GM10266 (cell line): ENCODE results near the gene CCDC121.
A peak's percentile ranks its signal among the peaks of the same experiment; 100 is the strongest.

Experiments
- DNase-seq: peaks from one replicate; pipeline ENCODE4 v3.0.0; 2012; ENCODE audit errors: extremely low spot score
- TF ChIP-seq, protein P1 (sequence below): IDR thresholded peaks from 2 replicates; pipeline ENCODE4 v1.5.1; 2012; ENCODE audit warnings: mild to moderate bottlenecking, low read depth; ENCODE audit not compliant: control insufficient read depth, insufficient read depth; ENCODE audit errors: missing control alignments

Gene CCDC121, protein sequence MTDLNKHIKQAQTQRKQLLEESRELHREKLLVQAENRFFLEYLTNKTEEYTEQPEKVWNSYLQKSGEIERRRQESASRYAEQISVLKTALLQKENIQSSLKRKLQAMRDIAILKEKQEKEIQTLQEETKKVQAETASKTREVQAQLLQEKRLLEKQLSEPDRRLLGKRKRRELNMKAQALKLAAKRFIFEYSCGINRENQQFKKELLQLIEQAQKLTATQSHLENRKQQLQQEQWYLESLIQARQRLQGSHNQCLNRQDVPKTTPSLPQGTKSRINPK

DNA sequence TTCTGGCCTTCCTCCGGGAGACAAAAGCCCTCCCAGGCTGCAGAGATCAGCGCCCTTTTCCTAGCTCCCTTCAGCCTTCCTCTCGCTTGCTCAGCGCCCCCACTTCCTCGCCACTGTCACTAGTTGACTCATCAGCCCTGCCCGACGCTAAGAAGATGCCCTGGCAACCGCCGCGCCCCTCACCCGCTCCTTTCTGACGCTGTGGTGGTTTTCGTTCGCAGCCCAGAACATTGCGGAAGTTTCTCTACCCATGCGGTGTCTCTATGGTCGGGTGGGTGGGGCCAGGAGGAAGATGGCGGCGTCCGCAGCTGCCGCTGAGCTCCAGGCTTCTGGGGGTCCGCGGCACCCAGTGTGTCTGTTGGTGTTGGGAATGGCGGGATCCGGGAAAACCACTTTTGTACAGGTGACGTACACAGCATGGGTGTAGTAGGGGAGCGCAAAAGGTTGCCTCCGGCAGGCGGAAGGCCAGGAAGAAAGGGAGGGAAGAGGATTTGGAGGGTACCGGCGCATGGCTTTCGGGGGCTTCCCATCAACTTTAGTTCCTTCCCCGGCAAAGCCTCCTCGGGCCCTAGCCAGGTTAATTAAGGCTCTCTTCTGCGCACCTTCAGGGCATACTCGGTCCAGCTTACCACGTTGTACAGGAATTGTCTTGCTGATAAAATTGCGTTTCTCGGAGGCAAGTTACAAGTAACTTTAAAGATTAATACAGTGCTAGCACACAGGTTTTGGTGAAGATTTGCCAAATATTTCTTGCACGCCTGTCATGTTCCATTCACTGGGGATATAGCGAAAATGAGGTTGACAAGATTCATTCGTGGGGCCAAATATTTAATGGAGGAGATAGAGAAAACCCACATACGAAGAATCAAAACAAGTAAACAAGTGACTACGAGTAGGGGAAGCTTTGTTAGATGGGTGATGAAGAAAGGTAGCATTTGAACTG is at the start of gene CCDC121, which contains the start of gene GPN1:
CCDC121 (minus strand) TSS at position 246 of the 943 bp plus-strand sequence. CDS start 1,213 bp downstream, outside the sequence.
GPN1 (plus strand) TSS at position 284 of the 943 bp plus-strand sequence; CDS start at position 293, 9 bp downstream.
- peak; percentile 85 for DNase-seq
- TF ChIP-seq, protein P1, sequence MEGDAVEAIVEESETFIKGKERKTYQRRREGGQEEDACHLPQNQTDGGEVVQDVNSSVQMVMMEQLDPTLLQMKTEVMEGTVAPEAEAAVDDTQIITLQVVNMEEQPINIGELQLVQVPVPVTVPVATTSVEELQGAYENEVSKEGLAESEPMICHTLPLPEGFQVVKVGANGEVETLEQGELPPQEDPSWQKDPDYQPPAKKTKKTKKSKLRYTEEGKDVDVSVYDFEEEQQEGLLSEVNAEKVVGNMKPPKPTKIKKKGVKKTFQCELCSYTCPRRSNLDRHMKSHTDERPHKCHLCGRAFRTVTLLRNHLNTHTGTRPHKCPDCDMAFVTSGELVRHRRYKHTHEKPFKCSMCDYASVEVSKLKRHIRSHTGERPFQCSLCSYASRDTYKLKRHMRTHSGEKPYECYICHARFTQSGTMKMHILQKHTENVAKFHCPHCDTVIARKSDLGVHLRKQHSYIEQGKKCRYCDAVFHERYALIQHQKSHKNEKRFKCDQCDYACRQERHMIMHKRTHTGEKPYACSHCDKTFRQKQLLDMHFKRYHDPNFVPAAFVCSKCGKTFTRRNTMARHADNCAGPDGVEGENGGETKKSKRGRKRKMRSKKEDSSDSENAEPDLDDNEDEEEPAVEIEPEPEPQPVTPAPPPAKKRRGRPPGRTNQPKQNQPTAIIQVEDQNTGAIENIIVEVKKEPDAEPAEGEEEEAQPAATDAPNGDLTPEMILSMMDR: no peak

DNA sequence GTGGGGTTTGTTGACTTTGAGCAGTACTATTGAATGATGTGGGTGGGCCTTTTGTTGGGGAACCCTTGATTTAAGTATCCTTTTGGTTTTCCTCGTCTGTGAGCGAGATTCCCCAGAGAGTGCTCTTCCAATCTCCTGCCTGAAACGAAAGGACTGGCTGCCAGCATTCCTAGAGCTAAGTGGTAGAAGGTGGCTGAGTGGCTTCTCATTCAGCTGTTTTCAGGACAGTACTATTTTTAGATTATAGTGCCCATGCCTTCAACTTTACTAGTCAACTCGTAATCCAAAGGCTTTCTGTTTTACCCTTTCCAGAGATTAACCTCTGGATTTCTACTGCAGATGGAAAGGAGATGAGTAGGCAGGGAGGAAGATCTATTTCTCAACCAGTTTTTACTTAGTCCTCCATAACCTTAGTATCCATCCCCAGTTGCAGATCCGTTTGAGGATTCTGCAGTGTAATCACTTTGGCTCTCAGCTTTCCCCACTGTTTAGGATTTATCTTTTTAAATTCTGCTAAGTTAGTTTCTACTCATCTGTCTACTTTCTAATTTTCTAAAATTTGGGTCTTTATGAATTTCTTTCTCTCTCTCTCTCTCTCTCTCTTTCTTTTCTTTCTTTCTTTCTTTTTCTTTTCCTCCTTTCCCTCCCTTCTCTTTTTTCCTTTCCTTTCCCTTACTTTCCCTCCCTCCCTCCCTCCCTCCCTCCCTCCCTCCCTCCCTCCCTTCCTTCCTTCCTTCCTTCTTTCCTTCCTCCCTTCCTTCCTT is 44.1 kb upstream of the CCDC121 start:
- no peak for DNase-seq
- TF ChIP-seq, protein P1: no peak

DNA sequence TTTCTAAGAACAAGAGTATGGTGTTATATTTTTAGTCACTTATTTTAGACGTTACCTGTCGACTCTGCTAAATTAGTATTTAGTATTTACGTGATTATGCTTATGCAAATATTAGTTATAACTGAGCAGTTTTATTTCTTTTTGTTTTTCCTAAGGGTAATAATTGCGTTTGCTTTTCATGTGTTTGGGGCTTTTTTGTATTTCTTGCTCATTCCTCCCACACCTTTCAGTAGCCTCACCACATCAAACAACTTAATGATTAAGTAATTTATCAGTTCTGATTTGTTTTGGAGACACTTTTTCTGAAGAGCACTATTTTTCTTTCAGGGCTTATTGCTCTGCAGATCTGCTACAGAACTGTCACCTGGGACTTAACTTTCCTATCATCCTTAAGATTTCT is 42.4 kb upstream of the CCDC121 start:
- no peak for DNase-seq
- TF ChIP-seq, protein P1: no peak

DNA sequence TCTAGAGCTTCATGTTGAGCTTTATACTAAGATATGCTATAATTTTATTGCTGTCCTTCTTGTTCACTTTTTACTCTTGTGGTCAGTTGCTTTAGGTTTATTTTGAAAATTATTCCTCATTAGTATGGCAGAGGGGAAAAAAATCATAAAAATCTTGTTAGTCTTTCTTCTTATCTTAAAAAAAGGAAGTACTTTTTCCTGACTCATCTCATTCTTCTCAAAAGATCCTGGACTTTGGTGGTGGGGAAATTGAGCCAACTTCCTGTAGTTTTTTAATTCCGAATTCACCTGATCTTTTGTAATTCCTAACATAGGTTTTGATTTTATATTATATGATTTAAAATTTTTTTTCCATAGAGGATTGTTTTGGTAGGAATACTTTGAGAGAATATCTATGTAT is 38.6 kb upstream of the CCDC121 start:
- TF ChIP-seq, protein P1: no peak
- no peak for DNase-seq

DNA sequence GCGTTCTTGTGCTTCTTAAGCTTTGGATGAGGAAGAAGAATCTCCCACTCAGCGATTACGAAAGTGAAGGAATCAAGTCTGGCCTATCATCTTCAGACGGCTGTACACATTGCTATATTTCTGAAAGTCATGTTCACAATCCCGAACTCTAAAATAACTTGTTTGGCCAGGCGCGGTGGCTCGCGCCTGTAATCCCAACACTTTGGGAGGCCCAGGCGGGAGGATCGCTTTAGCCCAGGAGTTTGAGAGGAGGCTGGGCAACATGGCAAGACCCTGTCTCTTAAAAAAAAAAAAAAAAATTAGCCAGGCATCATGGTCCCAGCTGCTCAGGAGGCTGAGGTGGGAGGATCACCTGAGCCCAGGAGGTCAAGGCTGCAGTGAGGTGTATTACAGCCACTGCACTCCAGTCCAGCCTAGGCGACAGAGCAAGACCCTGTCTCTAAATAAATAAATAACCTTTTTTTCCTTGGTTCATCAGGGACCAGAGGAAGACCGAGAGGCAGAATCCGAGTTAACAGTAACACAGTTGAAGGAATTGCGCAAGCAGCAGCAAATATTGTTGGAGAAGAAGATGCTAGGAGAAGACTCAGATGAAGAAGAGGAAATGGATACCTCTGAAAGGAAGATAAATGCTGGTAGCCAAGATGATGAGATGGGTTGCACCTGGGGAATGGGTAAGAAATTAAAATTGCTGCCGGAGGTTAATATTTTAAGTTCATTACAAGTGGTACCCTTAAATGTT is 36.0 kb upstream of the CCDC121 start:
- no peak for DNase-seq
- TF ChIP-seq, protein P1: no peak

DNA sequence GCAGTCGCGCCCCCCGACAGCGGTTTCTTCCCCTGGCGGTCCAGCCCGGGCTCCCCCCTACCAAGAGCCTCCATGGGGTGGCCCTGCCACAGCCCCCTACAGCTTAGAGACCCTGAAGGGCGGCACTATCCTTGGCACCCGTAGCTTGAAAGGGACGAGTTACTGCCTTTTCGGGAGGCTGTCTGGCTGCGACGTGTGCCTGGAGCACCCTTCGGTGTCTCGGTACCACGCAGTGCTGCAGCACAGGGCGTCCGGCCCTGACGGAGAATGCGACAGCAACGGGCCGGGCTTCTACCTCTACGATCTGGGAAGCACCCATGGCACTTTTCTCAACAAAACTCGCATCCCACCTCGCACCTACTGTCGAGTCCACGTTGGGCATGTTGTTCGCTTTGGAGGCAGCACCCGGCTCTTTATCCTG is 35.4 kb upstream of the CCDC121 start:
- TF ChIP-seq, protein P1: no peak

More for the DNA sequence above, 35.4 kb upstream of the CCDC121 start:
- DNase-seq: no peak
